HL-60 (cell line): ENCODE data around the gene CDH23.

Experiments
- DNase-seq, 2 experiments: peaks; one replicate each; pipeline ENCODE4 v3.0.0-alpha.2; 2010 to 2020; ENCODE audit warnings: low read depth in 1 of 2, low spot score in 1 of 2
- H3K27ac ChIP-seq: fragments of 250-450 bp; sonication (Bioruptor Pico); replicated peaks from 2 replicates; pipeline ENCODE4 v1.5.1; 2020; ENCODE audit warnings: mild to moderate bottlenecking, moderate library complexity
- H3K27me3 ChIP-seq: fragments of 250-450 bp; sonication (Bioruptor Pico); 2 replicates; pipeline ENCODE4 v1.5.1; 2021; ENCODE audit warnings: mild to moderate bottlenecking, moderate library complexity; ENCODE audit not compliant: insufficient read depth, poor library complexity, severe bottlenecking
- H3K4me3 ChIP-seq: replicated peaks from 2 replicates; pipeline ENCODE4 v1.5.1; 2011; ENCODE audit warnings: mild to moderate bottlenecking, control low read depth, low read length; ENCODE audit not compliant: insufficient read depth
- GABPA ChIP-seq: IDR thresholded peaks from 2 replicates; pipeline ENCODE4 v1.6.1; 2012; ENCODE audit warnings: low read depth
- POLR2AphosphoS5 ChIP-seq: IDR thresholded peaks from 2 replicates; pipeline ENCODE4 v1.6.1; 2012; ENCODE audit warnings: low read depth
- SPI1 ChIP-seq: IDR thresholded peaks from 2 replicates; pipeline ENCODE4 v1.6.1; 2012; ENCODE audit warnings: low read depth, mild to moderate bottlenecking, borderline replicate concordance
- TF ChIP-seq, protein P1 (sequence below): IDR thresholded peaks from 2 replicates; pipeline ENCODE4 v1.6.1; 2012; ENCODE audit warnings: low read depth; ENCODE audit not compliant: insufficient replicate concordance
- TF ChIP-seq, protein P2 (sequence below): IDR thresholded peaks from one replicate; pipeline ENCODE4 v1.5.1; 2011; ENCODE audit warnings: low read length, control low read depth, inconsistent platforms; ENCODE audit not compliant: insufficient read depth

CDH23 gene

DNA sequence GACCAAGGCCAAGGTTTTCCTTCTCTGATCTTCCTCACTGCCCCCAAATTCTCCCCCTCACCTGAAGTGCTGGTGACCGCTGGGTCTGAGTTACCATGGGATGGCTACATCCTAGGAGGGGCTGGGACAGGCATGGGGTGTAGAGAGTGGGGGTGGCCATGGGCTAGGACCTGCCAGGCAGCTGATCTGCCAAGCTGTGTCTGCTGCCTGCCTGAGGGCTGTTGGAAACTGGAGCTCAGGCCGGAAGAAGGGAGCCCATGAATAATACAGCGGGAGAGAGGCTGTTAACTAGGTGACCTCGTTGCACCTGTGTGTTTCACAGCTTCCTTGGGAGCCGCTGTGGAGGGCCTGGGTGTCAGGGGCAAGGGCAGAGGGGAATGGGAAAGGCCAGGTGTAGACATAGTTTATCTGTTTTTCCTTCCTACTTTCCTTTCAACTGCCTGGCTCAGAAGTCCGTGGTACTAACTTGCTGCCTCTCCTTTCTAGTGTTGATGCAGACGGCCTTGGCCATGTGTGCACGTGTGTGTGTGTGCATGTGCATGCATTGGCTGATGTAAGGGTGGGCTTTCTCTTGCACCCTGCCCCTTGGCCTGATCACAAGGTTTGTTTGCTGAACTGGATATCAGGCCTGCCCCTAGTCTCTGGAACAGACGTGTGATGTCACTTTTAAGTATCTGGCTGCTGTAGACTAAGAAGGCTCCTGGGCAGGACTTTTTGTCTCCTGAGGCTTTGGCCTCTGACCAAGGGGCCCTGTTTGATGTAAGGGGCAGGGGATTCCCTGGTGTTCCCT lies 11.9 kb downstream of the CDH23 start:
- no peaks in the 10 kb centered on the region for H3K27me3 ChIP-seq
- H3K27ac ChIP-seq, result no peak overlapping the region
- H3K4me3 ChIP-seq, result no peak overlapping the region
- no peak for DNase-seq
- TF ChIP-seq, protein P1, sequence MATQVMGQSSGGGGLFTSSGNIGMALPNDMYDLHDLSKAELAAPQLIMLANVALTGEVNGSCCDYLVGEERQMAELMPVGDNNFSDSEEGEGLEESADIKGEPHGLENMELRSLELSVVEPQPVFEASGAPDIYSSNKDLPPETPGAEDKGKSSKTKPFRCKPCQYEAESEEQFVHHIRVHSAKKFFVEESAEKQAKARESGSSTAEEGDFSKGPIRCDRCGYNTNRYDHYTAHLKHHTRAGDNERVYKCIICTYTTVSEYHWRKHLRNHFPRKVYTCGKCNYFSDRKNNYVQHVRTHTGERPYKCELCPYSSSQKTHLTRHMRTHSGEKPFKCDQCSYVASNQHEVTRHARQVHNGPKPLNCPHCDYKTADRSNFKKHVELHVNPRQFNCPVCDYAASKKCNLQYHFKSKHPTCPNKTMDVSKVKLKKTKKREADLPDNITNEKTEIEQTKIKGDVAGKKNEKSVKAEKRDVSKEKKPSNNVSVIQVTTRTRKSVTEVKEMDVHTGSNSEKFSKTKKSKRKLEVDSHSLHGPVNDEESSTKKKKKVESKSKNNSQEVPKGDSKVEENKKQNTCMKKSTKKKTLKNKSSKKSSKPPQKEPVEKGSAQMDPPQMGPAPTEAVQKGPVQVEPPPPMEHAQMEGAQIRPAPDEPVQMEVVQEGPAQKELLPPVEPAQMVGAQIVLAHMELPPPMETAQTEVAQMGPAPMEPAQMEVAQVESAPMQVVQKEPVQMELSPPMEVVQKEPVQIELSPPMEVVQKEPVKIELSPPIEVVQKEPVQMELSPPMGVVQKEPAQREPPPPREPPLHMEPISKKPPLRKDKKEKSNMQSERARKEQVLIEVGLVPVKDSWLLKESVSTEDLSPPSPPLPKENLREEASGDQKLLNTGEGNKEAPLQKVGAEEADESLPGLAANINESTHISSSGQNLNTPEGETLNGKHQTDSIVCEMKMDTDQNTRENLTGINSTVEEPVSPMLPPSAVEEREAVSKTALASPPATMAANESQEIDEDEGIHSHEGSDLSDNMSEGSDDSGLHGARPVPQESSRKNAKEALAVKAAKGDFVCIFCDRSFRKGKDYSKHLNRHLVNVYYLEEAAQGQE, result no peak
- TF ChIP-seq GABPA (no peak), SPI1 (no peak), POLR2AphosphoS5 (no peak)
- TF ChIP-seq, protein P2, sequence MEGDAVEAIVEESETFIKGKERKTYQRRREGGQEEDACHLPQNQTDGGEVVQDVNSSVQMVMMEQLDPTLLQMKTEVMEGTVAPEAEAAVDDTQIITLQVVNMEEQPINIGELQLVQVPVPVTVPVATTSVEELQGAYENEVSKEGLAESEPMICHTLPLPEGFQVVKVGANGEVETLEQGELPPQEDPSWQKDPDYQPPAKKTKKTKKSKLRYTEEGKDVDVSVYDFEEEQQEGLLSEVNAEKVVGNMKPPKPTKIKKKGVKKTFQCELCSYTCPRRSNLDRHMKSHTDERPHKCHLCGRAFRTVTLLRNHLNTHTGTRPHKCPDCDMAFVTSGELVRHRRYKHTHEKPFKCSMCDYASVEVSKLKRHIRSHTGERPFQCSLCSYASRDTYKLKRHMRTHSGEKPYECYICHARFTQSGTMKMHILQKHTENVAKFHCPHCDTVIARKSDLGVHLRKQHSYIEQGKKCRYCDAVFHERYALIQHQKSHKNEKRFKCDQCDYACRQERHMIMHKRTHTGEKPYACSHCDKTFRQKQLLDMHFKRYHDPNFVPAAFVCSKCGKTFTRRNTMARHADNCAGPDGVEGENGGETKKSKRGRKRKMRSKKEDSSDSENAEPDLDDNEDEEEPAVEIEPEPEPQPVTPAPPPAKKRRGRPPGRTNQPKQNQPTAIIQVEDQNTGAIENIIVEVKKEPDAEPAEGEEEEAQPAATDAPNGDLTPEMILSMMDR, result no peak

DNA sequence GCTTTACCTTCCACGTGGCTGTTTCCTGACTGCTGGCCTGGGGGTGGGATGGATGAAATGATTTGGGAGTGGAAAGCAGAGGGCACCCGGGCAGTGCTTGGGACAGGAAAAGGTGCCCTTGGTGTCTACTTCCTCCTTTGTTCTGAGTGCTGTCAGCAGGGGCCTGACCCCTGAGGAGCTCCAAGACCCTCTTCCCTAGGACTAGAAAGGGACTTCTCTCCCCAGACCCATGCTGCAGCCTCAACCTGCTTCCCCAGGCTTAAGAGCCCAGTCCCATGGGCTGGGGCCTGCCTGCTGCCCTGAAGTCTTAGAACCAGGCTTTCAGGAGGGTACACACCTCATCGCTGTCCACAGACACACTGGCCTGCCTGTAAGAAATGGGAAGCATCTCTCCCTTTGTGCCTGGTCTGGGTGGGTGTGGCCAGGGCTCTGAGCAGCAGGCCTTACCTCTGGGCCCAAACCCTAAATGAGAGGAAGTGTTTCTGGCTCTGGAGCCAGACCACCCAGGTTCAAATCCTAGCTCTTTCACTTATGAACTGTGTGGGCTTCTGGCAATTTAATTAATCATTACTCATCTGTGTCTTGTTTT lies 12.9 kb downstream of the CDH23 start:
- Histone ChIP-seq H3K27ac (no peak overlapping the region), H3K27me3 (no peaks in the 10 kb centered on the region), H3K4me3 (no peak overlapping the region)
- no peak for DNase-seq
- TF ChIP-seq POLR2AphosphoS5 (no peak), SPI1 (no peak), GABPA (no peak)
- TF ChIP-seq, protein P2, result no peak
- TF ChIP-seq, protein P1, result no peak

DNA sequence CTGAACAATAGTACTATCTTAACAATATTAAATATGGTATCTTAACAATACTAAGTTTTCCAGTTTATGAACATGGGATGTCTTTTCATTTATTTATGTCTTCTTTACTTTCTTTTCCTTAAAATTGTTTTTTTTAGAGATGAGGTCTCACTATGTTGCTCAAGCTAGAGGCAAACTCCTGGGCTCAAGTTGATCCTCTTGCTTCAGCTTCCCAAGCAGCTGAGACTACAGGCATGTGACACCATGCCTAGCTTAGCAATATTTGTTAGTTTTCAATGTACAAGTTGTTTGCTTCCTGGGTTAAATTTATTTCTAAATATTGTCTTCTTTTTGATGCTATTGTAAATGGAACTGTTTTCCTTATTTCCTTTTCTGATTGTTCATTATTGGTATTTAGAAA lies 16.9 kb downstream of the CDH23 start:
- no peak for DNase-seq
- Histone ChIP-seq H3K4me3 (no peak overlapping the region), H3K27ac (no peak overlapping the region), H3K27me3 (no peaks in the 10 kb centered on the region)
- TF ChIP-seq GABPA (no peak), SPI1 (no peak), POLR2AphosphoS5 (no peak)
- TF ChIP-seq, protein P1, result no peak
- TF ChIP-seq, protein P2, result no peak
